Measurements from ENCODE around the gene TFB2M.

The TFB2M gene

DNA sequence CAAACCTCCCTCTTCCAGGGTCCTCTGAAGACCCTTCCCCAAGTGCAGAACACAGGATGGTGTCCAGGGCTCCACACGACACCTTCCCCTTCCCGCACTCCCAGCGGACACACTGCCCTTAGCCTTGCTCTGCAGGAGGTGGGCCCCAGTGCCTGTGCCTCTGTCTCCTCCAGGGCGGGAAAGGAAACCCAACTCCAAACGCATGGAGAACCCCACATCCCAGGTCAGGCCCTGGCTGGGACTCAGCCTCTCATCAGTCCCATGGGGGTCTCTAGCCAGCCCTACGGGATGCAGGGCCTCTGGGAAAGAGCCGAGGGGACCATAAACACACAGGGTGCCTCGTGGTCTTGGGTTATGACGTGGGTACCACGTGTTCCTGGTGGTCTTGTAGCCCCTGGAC, 53.4 kb downstream of the TFB2M start:
- no peak for DNase-seq

DNA sequence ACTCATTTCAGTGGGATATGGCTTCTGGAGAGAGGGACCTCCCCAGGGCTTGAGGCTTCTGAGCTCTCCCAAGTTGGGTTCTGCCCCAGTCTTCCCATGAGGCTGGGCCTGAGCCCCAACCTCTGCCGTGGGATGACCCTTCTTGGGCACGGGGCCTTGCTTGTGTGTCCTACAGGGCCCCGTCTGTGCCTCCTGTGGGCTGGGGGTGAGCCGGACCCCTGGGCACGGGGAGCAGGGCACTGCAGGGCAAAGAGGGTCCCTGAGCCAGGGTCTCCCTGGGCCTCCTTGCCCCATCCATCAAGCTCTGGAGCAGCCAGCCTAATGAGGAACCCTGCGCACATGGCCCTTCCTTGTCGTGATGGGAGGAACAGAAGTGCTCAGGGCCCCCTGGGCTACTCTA, 53.8 kb downstream of the TFB2M start:
- no peak for DNase-seq

DNA sequence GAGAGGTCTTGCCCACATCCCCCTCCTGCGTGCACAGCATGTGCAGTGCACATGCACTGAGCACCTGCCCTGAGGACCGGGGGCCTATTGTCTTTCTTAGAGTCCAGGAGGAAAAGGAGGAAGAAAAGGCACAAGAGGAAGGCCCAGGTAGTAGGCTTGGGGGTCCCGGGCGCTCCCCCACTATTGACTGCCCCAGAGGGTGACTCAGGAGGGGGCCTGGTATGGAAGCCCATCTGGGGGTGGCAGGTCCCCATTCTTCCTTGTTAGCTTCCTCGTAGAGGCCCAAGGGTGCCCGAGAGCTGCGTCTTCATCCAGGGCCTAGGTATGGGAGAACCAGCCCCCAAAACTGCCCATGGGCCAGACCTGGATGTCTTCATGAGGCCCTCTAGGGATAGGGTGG, 54.9 kb downstream of the TFB2M start:
- DNase-seq: no peak

DNA sequence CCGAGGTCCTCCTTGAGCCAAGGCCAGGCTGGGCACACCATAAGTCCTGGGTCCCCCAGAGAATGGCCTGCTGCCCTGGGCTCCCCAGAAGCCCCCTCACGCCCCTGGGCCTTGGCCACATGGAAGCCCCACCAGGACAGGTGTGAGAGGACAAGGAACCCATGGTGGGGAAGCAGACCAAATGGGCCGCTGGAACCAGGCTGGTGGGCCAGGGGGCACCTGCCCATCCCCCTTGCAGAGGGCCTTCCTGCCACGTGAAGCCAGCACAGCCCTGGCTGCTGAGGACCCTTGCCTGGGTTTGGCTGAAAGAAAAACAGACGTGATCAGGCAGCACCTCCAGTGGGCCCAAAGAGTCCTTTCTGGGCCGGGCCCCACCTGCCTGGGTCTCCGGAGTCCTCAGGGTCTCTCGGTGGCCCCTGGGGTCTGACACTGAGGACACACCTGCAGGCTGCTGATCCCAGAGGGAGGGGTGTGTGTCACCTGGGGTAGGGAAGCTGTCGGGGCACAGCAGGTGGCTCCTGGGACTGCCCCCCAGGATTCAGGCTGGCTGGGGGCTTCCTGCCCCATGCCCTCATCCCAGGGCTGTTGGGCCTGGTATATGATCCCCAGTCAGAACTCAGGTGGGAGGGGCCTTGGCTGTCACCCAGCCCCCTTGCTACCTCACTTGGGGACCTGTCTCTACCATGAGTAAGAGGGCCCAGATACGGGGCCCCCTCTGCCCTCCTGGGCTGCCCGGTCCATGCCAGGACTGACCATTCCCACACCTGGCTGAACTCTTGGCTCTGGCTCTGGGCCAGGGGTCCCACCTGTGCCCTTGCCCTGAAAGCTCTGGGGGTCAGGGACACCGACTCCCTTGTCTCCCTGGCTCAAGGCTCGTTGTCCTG, 55.7 kb downstream of the TFB2M start:
- no peak for DNase-seq

DNA sequence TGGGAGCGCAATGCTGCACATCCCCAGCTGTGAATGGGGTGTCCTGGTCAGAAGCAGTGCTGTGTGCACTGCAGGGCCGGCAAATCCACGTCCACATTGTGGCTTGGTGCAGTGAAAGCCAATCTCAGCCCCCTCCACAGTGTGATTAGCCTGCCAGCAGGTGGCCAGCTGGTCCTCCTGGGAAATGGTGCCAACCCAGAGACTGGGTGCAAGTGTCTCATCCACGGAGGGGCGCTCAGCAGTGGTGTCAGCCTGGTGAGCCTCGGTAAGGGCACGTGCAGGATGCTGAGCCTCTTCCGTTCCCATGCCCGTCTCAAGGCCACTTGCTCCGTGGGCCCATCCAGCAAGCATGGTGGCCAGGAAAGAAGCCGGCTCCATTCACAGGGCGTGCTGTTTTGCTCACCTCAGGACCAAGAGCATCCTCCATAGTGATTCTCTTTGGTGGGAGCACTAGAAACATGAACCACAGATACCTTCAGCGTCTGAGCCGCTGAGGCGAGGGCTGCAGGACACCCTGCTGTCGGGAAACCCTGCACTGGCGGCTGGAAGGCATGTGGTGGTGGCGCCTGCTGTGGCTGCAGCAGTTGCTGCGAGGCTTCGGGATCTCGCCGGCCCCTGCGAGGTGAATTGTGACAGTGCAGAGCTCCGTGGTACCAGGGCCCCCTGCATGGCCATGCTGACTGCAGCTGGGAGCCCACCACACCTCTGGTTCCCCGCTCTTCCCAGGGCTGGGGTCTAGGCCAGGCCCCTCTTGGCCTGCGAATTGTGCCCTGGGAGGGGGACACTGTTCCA, 57.0 kb downstream of the TFB2M start:
- DNase-seq: no peak

DNA sequence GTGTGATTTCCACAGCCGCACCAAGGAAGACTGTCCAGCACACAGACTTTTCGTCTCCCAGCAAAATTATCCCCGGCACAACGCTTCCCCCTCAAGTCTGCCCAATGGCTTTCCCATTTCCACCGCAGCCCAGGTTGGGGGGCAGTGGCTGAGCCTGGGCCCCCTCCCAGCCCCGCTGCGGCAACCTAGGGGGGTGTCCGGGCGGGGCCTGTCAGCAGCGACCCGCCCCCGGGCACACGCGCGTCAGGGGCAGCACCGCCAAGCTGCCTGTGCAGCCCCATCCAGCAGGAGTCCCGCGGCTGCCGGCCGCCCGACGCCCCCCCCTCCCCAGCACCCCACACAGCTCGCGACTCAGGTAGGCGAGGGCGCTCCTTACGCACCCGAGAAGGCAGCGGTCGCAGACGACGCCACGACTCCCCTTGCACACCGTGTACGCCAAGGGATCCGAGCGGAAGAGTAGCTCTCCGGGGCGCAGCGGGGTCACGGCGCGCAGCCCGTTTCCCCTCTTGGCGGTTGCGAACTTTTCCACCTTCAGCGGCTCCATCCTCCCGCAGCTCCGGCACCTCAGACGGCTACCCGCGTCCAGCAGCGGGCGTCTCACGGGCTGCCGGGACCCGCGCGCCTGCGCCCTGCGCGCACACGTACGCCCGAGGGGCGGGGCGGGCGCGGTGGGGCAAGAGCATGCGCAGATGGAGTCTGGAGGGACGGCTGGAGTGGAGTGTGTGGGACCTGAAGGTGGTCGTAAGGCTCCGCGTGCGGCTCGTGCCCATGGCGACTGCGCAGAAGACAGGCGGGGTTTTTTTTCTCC, 59.2 kb downstream of the TFB2M start, which contains the start of gene SMYD3:
TSS of gene SMYD3 (minus strand) at position 606 of the 808 bp plus-strand sequence.
- peak; percentile 85 for DNase-seq

DNA sequence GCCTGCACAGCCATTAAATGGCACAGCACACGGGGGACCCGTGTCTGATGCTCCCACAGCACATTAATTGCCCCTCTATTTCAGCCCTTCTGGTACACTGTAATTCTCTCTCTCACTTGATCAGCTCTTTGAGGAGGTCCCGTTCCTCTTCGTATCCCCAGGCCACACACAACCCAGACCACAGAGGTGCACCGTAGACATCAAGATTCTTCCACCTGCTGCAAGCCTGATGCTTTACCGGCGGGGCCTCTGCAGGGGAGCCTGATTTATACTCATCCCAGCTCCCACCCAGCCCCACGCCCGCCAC, 59.7 kb downstream of the TFB2M start:
- no peak for DNase-seq

GRCh38 chr1:246503341-246503740, 62.7 kb downstream of the TFB2M start:
- no peak for DNase-seq

- DNase-seq: peak; percentile 67
Measured at GRCh38 chr1:246497331-246497915, 68.6 kb downstream of the TFB2M start.

- DNase-seq: peak; percentile 55
Measured at GRCh38 chr1:246492611-246493245, 73.3 kb downstream of the TFB2M start.

DNA sequence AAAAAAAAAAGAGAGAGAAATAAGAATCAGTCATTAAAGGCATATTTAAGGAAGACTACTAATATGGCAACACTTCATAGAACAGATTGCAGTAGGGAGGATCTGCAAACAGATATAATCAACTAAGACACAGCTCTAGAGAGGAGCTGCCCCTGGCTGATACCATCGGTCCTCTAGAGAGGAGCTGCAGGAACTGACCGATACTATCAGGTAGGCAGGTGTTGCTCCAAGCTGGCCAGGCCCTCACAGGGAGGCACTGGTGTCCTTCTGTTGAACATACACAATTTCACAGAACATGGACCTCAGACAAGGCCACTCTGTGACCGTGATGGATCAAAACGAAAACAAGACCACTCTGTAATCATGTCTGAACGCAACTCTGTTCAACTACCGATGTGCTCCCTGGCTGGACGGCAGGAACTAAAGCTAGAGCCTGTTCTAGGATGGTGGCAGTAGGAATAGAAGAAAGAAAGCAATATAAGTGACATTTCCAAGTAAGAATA, 74.5 kb downstream of the TFB2M start:
- no peak for DNase-seq

Measured in NCI-H345 (cell line).